Superior temporal gyrus (tissue), 1 donor: ENCODE results near the gene DCAF11.
A peak's percentile ranks its signal among the peaks of the same experiment; 100 is the strongest.

Experiments used
- DNase-seq: peaks from one replicate; pipeline ENCODE4 v3.0.0-alpha.2; 2016; ENCODE audit errors: extremely low spot score

Gene DCAF11

GRCh38 chr14:24121210-24121609 lies 6.6 kb downstream of the DCAF11 start:
- no peak for DNase-seq

- DNase-seq = no peak
Measured at GRCh38 chr14:24122416-24122815, 7.8 kb downstream of the DCAF11 start.

GRCh38 chr14:24122898-24123297 lies 8.3 kb downstream of the DCAF11 start:
- DNase-seq = no peak

- no peak for DNase-seq
Measured at GRCh38 chr14:24123424-24124417, 9.1 kb downstream of the DCAF11 start.

GRCh38 chr14:24126939-24127338 lies 12.4 kb downstream of the DCAF11 start:
- no peak for DNase-seq

- no peak for DNase-seq
Measured at GRCh38 chr14:24127673-24128072, 13.1 kb downstream of the DCAF11 start.

GRCh38 chr14:24129410-24129998 lies 14.9 kb downstream of the DCAF11 start:
- no peak for DNase-seq

GRCh38 chr14:24130380-24130716 lies 15.8 kb downstream of the DCAF11 start, which contains the start of gene FITM1:
Gene FITM1, plus strand, starts transcription at chr14:24130659. Its CDS starts 905 bp downstream, at chr14:24131564.
- DNase-seq = no peak

GRCh38 chr14:24130717-24131548 lies 16.4 kb downstream of the DCAF11 start:
- DNase-seq = no peak

GRCh38 chr14:24131549-24131966 lies 17.0 kb downstream of the DCAF11 start:
- DNase-seq = no peak

- no peak for DNase-seq
Measured at GRCh38 chr14:24132061-24132685, 17.6 kb downstream of the DCAF11 start.

GRCh38 chr14:24132976-24133375 lies 18.4 kb downstream of the DCAF11 start:
- no peak for DNase-seq

GRCh38 chr14:24133735-24134134 lies 19.2 kb downstream of the DCAF11 start:
- DNase-seq = no peak

- peak; percentile 17 for DNase-seq
Measured at GRCh38 chr14:24135584-24135833, 20.9 kb downstream of the DCAF11 start.

GRCh38 chr14:24135834-24136683 lies 21.5 kb downstream of the DCAF11 start, which contains the start of gene PSME1:
Gene PSME1, plus strand, starts transcription at chr14:24136194. Its CDS starts 69 bp downstream, at chr14:24136263.
- peak; percentile 86 for DNase-seq

- no peak for DNase-seq
Measured at GRCh38 chr14:24136684-24137528, 22.3 kb downstream of the DCAF11 start.

GRCh38 chr14:24137529-24138395 lies 23.2 kb downstream of the DCAF11 start:
- DNase-seq = no peak

- DNase-seq = no peak
Measured at GRCh38 chr14:24138396-24139271, 24.1 kb downstream of the DCAF11 start.
